ENCODE results near the gene KLHL2.
A peak's percentile ranks its signal among the peaks of the same experiment; 100 is the strongest.
"Not testable (repeated sequence)": the region's sequence is repeated elsewhere in the genome, so short reads cannot be mapped to it uniquely, and the experiment has no call there.

KLHL2 gene

GRCh38 chr4:165331823-165332222 is 124.5 kb downstream of the KLHL2 start:
- DNase-seq = no peak

- no peak for DNase-seq
These were observed 125.1 kb downstream of the KLHL2 start for GRCh38 chr4:165332502-165332901.

GRCh38 chr4:165335163-165335703 is 127.9 kb downstream of the KLHL2 start:
- DNase-seq = no peak

GRCh38 chr4:165336743-165337142 is 129.4 kb downstream of the KLHL2 start:
- no peak for DNase-seq

- DNase-seq = not testable (repeated sequence)
These were observed 135.0 kb downstream of the KLHL2 start for GRCh38 chr4:165342340-165342739.

GRCh38 chr4:165343353-165344191 is 136.2 kb downstream of the KLHL2 start:
- DNase-seq = no peak

GRCh38 chr4:165345666-165346417 is 138.5 kb downstream of the KLHL2 start:
- DNase-seq = no peak

GRCh38 chr4:165347647-165348569 is 140.5 kb downstream of the KLHL2 start:
- no peak for DNase-seq

GRCh38 chr4:165351359-165352130 is 144.2 kb downstream of the KLHL2 start:
- DNase-seq = no peak

GRCh38 chr4:165355900-165356300 is 148.5 kb downstream of the KLHL2 start:
- no peak for DNase-seq

- DNase-seq = no peak
These were observed 152.1 kb downstream of the KLHL2 start for GRCh38 chr4:165359506-165359905.

GRCh38 chr4:165360041-165360695 is 152.8 kb downstream of the KLHL2 start:
- DNase-seq = peak; percentile 45

GRCh38 chr4:165360985-165361670 is 153.8 kb downstream of the KLHL2 start:
- no peak for DNase-seq

- no peak for DNase-seq
These were observed 154.4 kb downstream of the KLHL2 start for GRCh38 chr4:165361810-165362209.

GRCh38 chr4:165364452-165365080 is 157.2 kb downstream of the KLHL2 start:
- DNase-seq = peak; percentile 74

GRCh38 chr4:165367040-165367439 is 159.7 kb downstream of the KLHL2 start:
- DNase-seq = no peak

- DNase-seq = no peak
These were observed 160.8 kb downstream of the KLHL2 start for GRCh38 chr4:165368114-165368513.

- no peak for DNase-seq
These were observed 161.2 kb downstream of the KLHL2 start for GRCh38 chr4:165368567-165368966.

GRCh38 chr4:165369522-165369921 is 162.2 kb downstream of the KLHL2 start:
- DNase-seq = no peak

- DNase-seq = no peak
These were observed 163.2 kb downstream of the KLHL2 start for GRCh38 chr4:165370530-165370929.
